GM23338 (cell line): ENCODE data around the gene HSPA1A. TPM values are rescaled to one million over a fixed set of nuclear protein-coding genes. Genes with fewer than 3 reads are reported as not detected.
"Not testable (repeated sequence)": the region's sequence is repeated elsewhere in the genome, so short reads cannot be mapped to it uniquely, and the experiment has no call there.

Experiments used
- ATAC-seq: fragments of 200-7000 bp; cut with Tn5 transposase; 3 replicates; pipeline ENCODE4 v1.9.1; 2020
- DNase-seq: peaks from one replicate; pipeline ENCODE4 v3.0.0-alpha.2; 2015; ENCODE audit warnings: low spot score
- H2AFZ ChIP-seq: fragments of 200-600 bp; sonication (generic); 2 replicates; pipeline ENCODE4 v1.8.0; 2016; ENCODE audit warnings: antibody characterized with exemption, mild to moderate bottlenecking, moderate library complexity
- H3F3A ChIP-seq: fragments of 200-600 bp; sonication (generic); replicated peaks from 2 replicates; pipeline ENCODE4 v1.8.0; 2017; ENCODE audit warnings: antibody characterized with exemption, mixed run types, low read depth
- H3K27ac ChIP-seq: fragments of 200-600 bp; sonication (generic); 2 replicates; pipeline ENCODE4 v1.6.1; 2016; ENCODE audit warnings: low read depth
- H3K27me3 ChIP-seq: fragments of 200-600 bp; sonication (generic); 2 replicates; pipeline ENCODE4 v1.8.0; 2016; ENCODE audit warnings: mild to moderate bottlenecking, mixed run types, moderate library complexity; ENCODE audit not compliant: insufficient read depth
- H3K36me3 ChIP-seq: fragments of 200-600 bp; sonication (generic); 2 replicates; pipeline ENCODE4 v1.8.0; 2016; ENCODE audit warnings: mild to moderate bottlenecking; ENCODE audit not compliant: insufficient read depth
- H3K4me1 ChIP-seq: fragments of 200-600 bp; sonication (generic); 2 replicates; pipeline ENCODE4 v1.8.0; 2016; ENCODE audit warnings: mild to moderate bottlenecking, moderate library complexity; ENCODE audit not compliant: insufficient read depth
- H3K4me2 ChIP-seq: fragments of 200-600 bp; sonication (generic); 2 replicates; pipeline ENCODE4 v1.7.1; 2017; ENCODE audit warnings: mixed run types
- H3K4me3 ChIP-seq: fragments of 200-600 bp; sonication (generic); 2 replicates; pipeline ENCODE4 v1.6.1; 2016; ENCODE audit warnings: mixed run types
- H3K79me2 ChIP-seq: fragments of 200-600 bp; sonication (generic); replicated peaks from 2 replicates; pipeline ENCODE4 v1.8.0; 2017; ENCODE audit warnings: mild to moderate bottlenecking; ENCODE audit not compliant: insufficient read depth
- H3K9me2 ChIP-seq: fragments of 200-600 bp; sonication (generic); 2 replicates; pipeline ENCODE4 v1.8.0; 2017; ENCODE audit not compliant: insufficient read depth
- H4K20me1 ChIP-seq: fragments of 200-600 bp; sonication (generic); replicated peaks from 2 replicates; pipeline ENCODE4 v1.8.0; 2017; ENCODE audit warnings: mild to moderate bottlenecking; ENCODE audit not compliant: insufficient read depth
- H3K27ac Mint-ChIP-seq: 2 replicates; pipeline ENCODE4 v1.8.0; 2020; ENCODE audit warnings: inconsistent platforms, mild to moderate bottlenecking, moderate library complexity, mixed read lengths
- H3K27me3 Mint-ChIP-seq: 3 replicates; pipeline ENCODE4 v1.8.0; 2022; ENCODE audit warnings: low read depth, mild to moderate bottlenecking, moderate library complexity, mixed read lengths, inconsistent platforms; ENCODE audit not compliant: insufficient read depth, poor library complexity
- H3K36me3 Mint-ChIP-seq: 3 replicates; pipeline ENCODE4 v1.8.0; 2021; ENCODE audit warnings: low read depth, mild to moderate bottlenecking, inconsistent platforms, moderate library complexity, mixed read lengths
- H3K4me1 Mint-ChIP-seq: 3 replicates; pipeline ENCODE4 v1.8.0; 2020; ENCODE audit warnings: mild to moderate bottlenecking, inconsistent platforms, mixed read lengths
- H3K4me3 Mint-ChIP-seq: 3 replicates; pipeline ENCODE4 v1.8.0; 2021; ENCODE audit warnings: moderate library complexity, mild to moderate bottlenecking, inconsistent platforms, mixed read lengths
- H3K9me3 Mint-ChIP-seq: 3 replicates; pipeline ENCODE4 v1.8.0; 2020; ENCODE audit warnings: moderate library complexity, mild to moderate bottlenecking, inconsistent platforms, mixed read lengths
- CTCF ChIP-seq, 2 experiments: fragments of 200-600 bp in 1 of 2; sonication (generic) in 1 of 2; conservative IDR thresholded peaks; 2 replicates each; pipeline versions ENCODE4 v1.5.1 to v1.6.1; 2016 to 2017; ENCODE audit warnings: antibody characterized with exemption in 2 of 2, low read depth in 2 of 2, mild to moderate bottlenecking in 2 of 2, moderate library complexity in 1 of 2
- ETS1 ChIP-seq: IDR thresholded peaks from 2 replicates; pipeline ENCODE4 v1.6.1; 2016; ENCODE audit warnings: antibody characterized with exemption
- POLR2AphosphoS5 ChIP-seq: IDR thresholded peaks from 2 replicates; pipeline ENCODE4 v1.6.1; 2016; ENCODE audit warnings: antibody characterized with exemption, low read depth
- polyA plus RNA-seq: library from polyadenylated mRNA; unstranded; fragments of >200 nt; fragmentation: Nextera tagmentation; extraction: Ambion mirVana; gene quantifications from 2 replicates; pipeline ENCODE4 v1.2.1, GENCODE V29; 2016
- total RNA-seq: library from RNA; depleted of rRNA; stranded (reverse); fragments of >200 nt; shearing (Covaris generic); gene quantifications from 2 replicates; pipeline ENCODE4 v1.2.3, GENCODE V29; 2014

Gene HSPA1A
- total and polyA plus RNA-seq, 2 experiments from 2014 or later: 36.1 to 57.1 TPM

- no peak overlapping the region for H3K27ac Mint-ChIP-seq
- no peak overlapping the region; the same call in 2 of the 3 replicates for H3K4me3 Mint-ChIP-seq
These were observed 36.1 kb downstream of the HSPA1A start for GRCh38 chr6:31851485-31851832.

GRCh38 chr6:31851980-31852718 is 36.8 kb downstream of the HSPA1A start:
- ATAC-seq: peak; percentile 78
- H3K79me2 ChIP-seq, H3K27ac ChIP-seq, H3K4me3 Mint-ChIP-seq, H3K4me1 Mint-ChIP-seq, H3K27me3 Mint-ChIP-seq, H3K27ac Mint-ChIP-seq, H3K27me3 ChIP-seq, H3K4me1 ChIP-seq, H3K36me3 ChIP-seq, H3K9me2 ChIP-seq, H4K20me1 ChIP-seq: not testable (repeated sequence)
- Histone ChIP-seq H3K4me2 (peak overlapping the region; percentile 78), H3F3A (peaks cover 11% of the 10 kb centered on the region; the same call in 1 of the 2 replicates), H3K4me3 (peak overlapping the region; percentile 43), H2AFZ (peak overlapping the region; percentile 92)
- DNase-seq: peak; percentile 58
- Mint-ChIP-seq H3K36me3 (peaks cover 23% of the 10 kb centered on the region), H3K9me3 (peaks cover 22% of the 10 kb centered on the region)

More at GRCh38 chr6:31851485-31851832, 36.1 kb downstream of the HSPA1A start:
- Histone ChIP-seq H3K9me2 (no peaks in the 10 kb centered on the region), H3K4me2 (peak overlapping the region; percentile 78), H3K4me3 (peak overlapping the region; percentile 43), H3F3A (peaks cover 8% of the 10 kb centered on the region; the same call in 1 of the 2 replicates), H3K27ac (no peak overlapping the region), H3K79me2 (no peaks in the 10 kb centered on the region), H3K36me3 (no peaks in the 10 kb centered on the region), H4K20me1 (no peaks in the 10 kb centered on the region), H3K4me1 (0 out of 2 replicates have a peak, but pooled peaks cover 3% of the 10 kb centered on the region), H2AFZ (peak overlapping the region; percentile 92; the same call in 1 of the 2 replicates), H3K27me3 (no peaks in the 10 kb centered on the region)
- peaks cover 3% of the 10 kb centered on the region for H3K27me3 Mint-ChIP-seq
- ATAC-seq (no peak), DNase-seq (no peak)
- H3K36me3 Mint-ChIP-seq: peaks cover 20% of the 10 kb centered on the region
- peaks cover 22% of the 10 kb centered on the region for H3K9me3 Mint-ChIP-seq
- TF ChIP-seq CTCF (conservative IDR thresholded peaks at IDR 0.05; ENCODE audit: low read depth in 2 of 2): no peak
- TF ChIP-seq ETS1: no peak
- TF ChIP-seq POLR2AphosphoS5: no peak
- no peaks in the 10 kb centered on the region for H3K4me1 Mint-ChIP-seq

- not testable (repeated sequence) for DNase-seq, H2AFZ ChIP-seq, H3K9me2 ChIP-seq, H3F3A ChIP-seq, H3K4me2 ChIP-seq, ATAC-seq, H3K27me3 ChIP-seq, H3K4me1 Mint-ChIP-seq, H3K4me1 ChIP-seq, H3K36me3 ChIP-seq, H4K20me1 ChIP-seq, H3K27ac Mint-ChIP-seq, H3K4me3 ChIP-seq, H3K79me2 ChIP-seq, H3K27me3 Mint-ChIP-seq, H3K4me3 Mint-ChIP-seq, H3K27ac ChIP-seq
- H3K36me3 Mint-ChIP-seq: peaks cover 30% of the 10 kb centered on the region
- H3K9me3 Mint-ChIP-seq: peaks cover 16% of the 10 kb centered on the region
These were observed 42.4 kb downstream of the HSPA1A start for GRCh38 chr6:31857774-31858173.
